ENCODE measurements around the gene PDZD2. TPM values are rescaled to one million over a fixed set of nuclear protein-coding genes. Genes with fewer than 3 reads are reported as not detected.

Gene PDZD2
- total RNA-seq, 2 experiments from 2014 or later, result 1.3 to 1.8 TPM

GRCh38 chr5:31995714-31996113, 356.8 kb downstream of the PDZD2 start:
- H3K9me3 ChIP-seq (ENCODE audit: control insufficient read depth in 1 of 2, insufficient read depth in 1 of 2, low read length in 2 of 2), result peaks cover 0 to 8% of the 10 kb centered on the region in 2 experiments
- CTCF ChIA-PET, result no interaction called here
- no peak overlapping the region for H3K4me3 ChIP-seq (ENCODE audit: low read length)
- H3K27me3 ChIP-seq (ENCODE audit: control insufficient read depth in 1 of 2, insufficient read depth in 2 of 2, low read length in 2 of 2), result no peaks in the 10 kb centered on the region
- intact Hi-C loops (cut with DNase I, micrococcal nuclease), result no loop called here
- no peaks in the 10 kb centered on the region for H3K9me3 Mint-ChIP-seq
- H3K36me3 Mint-ChIP-seq (ENCODE audit: low read depth), result no peaks in the 10 kb centered on the region
- H3K4me1 ChIP-seq (ENCODE audit: insufficient read depth, low read length), result no peaks in the 10 kb centered on the region
- peak overlapping the region; percentile 74 for H3K27ac Mint-ChIP-seq
- no peaks in the 10 kb centered on the region for H3K27me3 Mint-ChIP-seq
- peak in 1 of 14 experiments; percentile 4 for DNase-seq
- H3K36me3 ChIP-seq (ENCODE audit: insufficient read depth, low read length), result no peaks in the 10 kb centered on the region
- no peak for TF ChIP-seq CTCF (IDR thresholded peaks at IDR 0.05)
- peaks cover 30% of the 10 kb centered on the region for H3K4me1 Mint-ChIP-seq (ENCODE audit: low read depth)
- peak; percentile 49 for ATAC-seq (ENCODE audit: poor library complexity)
- H3K27ac ChIP-seq (ENCODE audit: low read depth in 1 of 2, low read length in 2 of 2), result no peak overlapping the region
- H3K4me3 Mint-ChIP-seq, result peak overlapping the region; percentile 74
- POLR2A ChIA-PET, result interaction anchor here (0.6 to 1.1 kb wide), 3 partner anchors 24 to 178 kb away, joined by 3 to 4 read pairs (median 4); partner anchors contain the start of gene GOLPH3

GRCh38 chr5:31996909-31997308, 358.0 kb downstream of the PDZD2 start:
- no peak overlapping the region for H3K4me3 Mint-ChIP-seq
- Histone ChIP-seq H3K4me1 (ENCODE audit: insufficient read depth, low read length) (no peaks in the 10 kb centered on the region), H3K27me3 (ENCODE audit: control insufficient read depth in 1 of 2, insufficient read depth in 2 of 2, low read length in 2 of 2) (no peaks in the 10 kb centered on the region), H3K27ac (ENCODE audit: low read depth in 1 of 2, low read length in 2 of 2) (no peak overlapping the region), H3K9me3 (ENCODE audit: control insufficient read depth in 1 of 2, insufficient read depth in 1 of 2, low read length in 2 of 2) (peaks cover 0 to 8% of the 10 kb centered on the region in 2 experiments), H3K4me3 (ENCODE audit: low read length) (no peak overlapping the region), H3K36me3 (ENCODE audit: insufficient read depth, low read length) (no peaks in the 10 kb centered on the region)
- POLR2A ChIA-PET, result interaction anchor here (1.1 kb wide), 1 partner anchor 23 kb away, joined by 3 read pairs; no protein-coding TSS in a partner anchor
- no peak for DNase-seq
- intact Hi-C loops (cut with DNase I, micrococcal nuclease), result no loop called here
- no peaks in the 10 kb centered on the region for H3K9me3 Mint-ChIP-seq
- TF ChIP-seq CTCF (IDR thresholded peaks at IDR 0.05), result no peak
- peaks cover 30% of the 10 kb centered on the region for H3K4me1 Mint-ChIP-seq (ENCODE audit: low read depth)
- H3K27ac Mint-ChIP-seq, result no peak overlapping the region
- H3K36me3 Mint-ChIP-seq (ENCODE audit: low read depth), result no peaks in the 10 kb centered on the region
- CTCF ChIA-PET, result no interaction called here
- ATAC-seq (ENCODE audit: poor library complexity), result no peak
- H3K27me3 Mint-ChIP-seq, result no peaks in the 10 kb centered on the region

GRCh38 chr5:31999470-31999869, 360.5 kb downstream of the PDZD2 start:
- ChIA-PET POLR2A (no interaction called here), CTCF (no interaction called here)
- Histone ChIP-seq H3K27ac (ENCODE audit: low read depth in 1 of 2, low read length in 2 of 2) (no peak overlapping the region), H3K4me3 (ENCODE audit: low read length) (no peak overlapping the region), H3K9me3 (ENCODE audit: control insufficient read depth in 1 of 2, insufficient read depth in 1 of 2, low read length in 2 of 2) (peaks cover 0 to 5% of the 10 kb centered on the region in 2 experiments), H3K36me3 (ENCODE audit: insufficient read depth, low read length) (no peaks in the 10 kb centered on the region), H3K27me3 (ENCODE audit: control insufficient read depth in 1 of 2, insufficient read depth in 2 of 2, low read length in 2 of 2) (no peaks in the 10 kb centered on the region), H3K4me1 (ENCODE audit: insufficient read depth, low read length) (no peaks in the 10 kb centered on the region)
- no peak for ATAC-seq (ENCODE audit: poor library complexity)
- no peak overlapping the region for H3K4me3 Mint-ChIP-seq
- no peaks in the 10 kb centered on the region for H3K36me3 Mint-ChIP-seq (ENCODE audit: low read depth)
- intact Hi-C loops (cut with DNase I, micrococcal nuclease), result no loop called here
- no peaks in the 10 kb centered on the region for H3K9me3 Mint-ChIP-seq
- DNase-seq, result no peak
- no peaks in the 10 kb centered on the region for H3K27me3 Mint-ChIP-seq
- TF ChIP-seq CTCF (IDR thresholded peaks at IDR 0.05), result no peak
- no peak overlapping the region for H3K27ac Mint-ChIP-seq
- peaks cover 26% of the 10 kb centered on the region for H3K4me1 Mint-ChIP-seq (ENCODE audit: low read depth)
